K562 treated with DMSO at 1 percent for 48 hours (cell line): Measurements from ENCODE around the gene UGT1A1. TPM values are rescaled to one million over a fixed set of nuclear protein-coding genes. Genes with fewer than 3 reads are reported as not detected.

Source experiments
- total RNA-seq: library from RNA; unstranded; fragments of 300-600 nt; gene quantifications from 2 replicates; pipeline ENCODE4 v1.2.3, GENCODE V29; 2022; ENCODE audit warnings: low replicate concordance; ENCODE audit errors: extremely low read depth

The UGT1A1 gene
- not detected in 2 replicates for total RNA-seq

GRCh38 chr2:233760043-233760442 is at the start of gene UGT1A1:
TSS of gene UGT1A1 (plus strand) at chr2:233760270. CDS start at chr2:233760288, 18 bp downstream.

GRCh38 chr2:233712611-233713261 is 47.3 kb upstream of the UGT1A1 start, which contains the start of gene UGT1A5:
TSS of gene UGT1A5 (plus strand) at chr2:233712907. CDS start at chr2:233712992, 85 bp downstream.

GRCh38 chr2:233718552-233718951 is 41.5 kb upstream of the UGT1A1 start, which contains the start of gene UGT1A4:
TSS of gene UGT1A4 (plus strand) at chr2:233718736. CDS start at chr2:233718821, 85 bp downstream.

GRCh38 chr2:233728723-233729301 is 31.3 kb upstream of the UGT1A1 start, which contains the start of gene UGT1A3:
TSS of gene UGT1A3 (plus strand) at chr2:233729042. CDS start at chr2:233729127, 85 bp downstream.

DNA sequence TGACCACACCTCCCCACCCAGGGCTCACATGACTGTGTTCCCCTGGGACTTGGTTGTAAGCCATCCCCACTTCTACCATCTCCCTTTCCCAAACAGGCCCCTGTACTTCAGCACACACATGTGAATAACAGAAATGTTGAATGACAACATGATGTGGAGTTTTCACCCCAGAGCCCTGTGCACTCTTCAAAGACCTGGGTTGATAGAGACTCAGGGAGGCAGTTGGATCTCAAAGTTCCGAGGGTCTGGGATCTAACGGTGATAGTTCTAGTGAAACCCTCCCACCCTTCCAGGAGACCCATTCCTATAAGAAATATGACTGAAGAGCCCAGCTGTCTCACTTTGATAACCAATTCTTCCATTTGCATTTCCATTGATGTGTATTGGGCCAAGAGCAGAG is 18.0 kb downstream of the UGT1A1 start, which contains the start of gene MROH2A:
Gene MROH2A, plus strand, starts transcription at position 301 of the 400 bp plus-strand sequence. CDS start 1,029 bp downstream, outside the sequence.

Other genes starting within 250 kb of the UGT1A1 start
- gene USP40, start 193.5 kb upstream of the UGT1A1 start, total RNA-seq = not detected in 2 replicates
- not detected in 2 replicates for gene UGT1A8, start 142.6 kb upstream of the UGT1A1 start, total RNA-seq
- not detected in 2 replicates for gene UGT1A10, start 123.8 kb upstream of the UGT1A1 start, total RNA-seq
- gene UGT1A9, start 88.4 kb upstream of the UGT1A1 start, total RNA-seq = not detected in 2 replicates
- not detected in 2 replicates for gene UGT1A7, start 78.4 kb upstream of the UGT1A1 start, total RNA-seq
- not detected in 2 replicates for gene UGT1A6, start 67.4 kb upstream of the UGT1A1 start, total RNA-seq
- gene UGT1A5, start 47.4 kb upstream of the UGT1A1 start, total RNA-seq = not detected in 2 replicates
- not detected in 2 replicates for gene UGT1A4, start 41.5 kb upstream of the UGT1A1 start, total RNA-seq
- gene UGT1A3, start 31.2 kb upstream of the UGT1A1 start, total RNA-seq = not detected in 2 replicates
- gene MROH2A, start 18.1 kb downstream of the UGT1A1 start, total RNA-seq = not detected in 2 replicates
- gene HJURP, start 94.3 kb downstream of the UGT1A1 start, total RNA-seq = not detected in 2 replicates
- gene TRPM8, start 157.1 kb downstream of the UGT1A1 start, total RNA-seq = not detected in 2 replicates